Measurements from ENCODE around the gene ZBTB4. TPM values are rescaled to one million over a fixed set of nuclear protein-coding genes. Genes with fewer than 3 reads are reported as not detected.

The ZBTB4 gene
- total RNA-seq = 10 to 100 TPM; 44.9 to 49.5 TPM
- 116 to 136 reads per million in 2 donors for total RNA-seq

GRCh38 chr17:7479213-7480088 is at the start of gene ZBTB4:
ZBTB4 (minus strand) TSS chr17:7479631; CDS start chr17:7466801, 12,830 bp downstream.
- DNase-seq (peak; percentile 58 to 73 (median 71)), ATAC-seq (peak; percentile 7)
- peak within 1 kb of the TSS; percentile 100 for H3K27ac Mint-ChIP-seq
- H3K36me3 Mint-ChIP-seq (ENCODE audit: low read depth) = peaks cover 2% of the 10 kb centered on the region
- peaks cover 55% of the 10 kb centered on the region for H3K4me1 Mint-ChIP-seq
- no peaks in the 10 kb centered on the region for H3K27me3 Mint-ChIP-seq
- peak within 1 kb of the TSS; percentile 96 for H3K4me3 Mint-ChIP-seq
- no peaks in the 10 kb centered on the region for H3K9me3 ChIP-seq (ENCODE audit: control insufficient read depth, low read length, poor library complexity, severe bottlenecking)

- Mint-ChIP-seq H3K27me3 (no peaks in the 10 kb centered on the region), H3K27ac (no peak overlapping the region), H3K4me3 (no peak overlapping the region), H3K4me1 (no peaks in the 10 kb centered on the region), H3K36me3 (ENCODE audit: low read depth) (no peaks in the 10 kb centered on the region)
- ATAC-seq = no peak
- DNase-seq = no peak
- H3K9me3 ChIP-seq (ENCODE audit: control insufficient read depth, low read length, poor library complexity, severe bottlenecking) = no peaks in the 10 kb centered on the region
Measured at GRCh38 chr17:7528842-7529241, 49.4 kb upstream of the ZBTB4 start.

- DNase-seq (peak in 2 of 3 donors; percentile 32 to 47), ATAC-seq (peak; percentile 68)
- no peaks in the 10 kb centered on the region for H3K9me3 ChIP-seq (ENCODE audit: control insufficient read depth, low read length, poor library complexity, severe bottlenecking)
- no peaks in the 10 kb centered on the region for H3K36me3 Mint-ChIP-seq (ENCODE audit: low read depth)
- no peaks in the 10 kb centered on the region for H3K27me3 Mint-ChIP-seq
- H3K27ac Mint-ChIP-seq = peak overlapping the region; percentile 83
- H3K4me3 Mint-ChIP-seq = no peak overlapping the region
- peaks cover 3% of the 10 kb centered on the region for H3K4me1 Mint-ChIP-seq
Measured at GRCh38 chr17:7523033-7523432, 43.6 kb upstream of the ZBTB4 start.

- Mint-ChIP-seq H3K4me3 (no peak overlapping the region), H3K27me3 (no peaks in the 10 kb centered on the region), H3K27ac (peak overlapping the region; percentile 80), H3K4me1 (peaks cover 8% of the 10 kb centered on the region), H3K36me3 (ENCODE audit: low read depth) (peaks cover 12% of the 10 kb centered on the region)
- no peaks in the 10 kb centered on the region for H3K9me3 ChIP-seq (ENCODE audit: control insufficient read depth, low read length, poor library complexity, severe bottlenecking)
- DNase-seq (no peak), ATAC-seq (no peak)
Measured at GRCh38 chr17:7515911-7516610, 36.6 kb upstream of the ZBTB4 start.

DNA sequence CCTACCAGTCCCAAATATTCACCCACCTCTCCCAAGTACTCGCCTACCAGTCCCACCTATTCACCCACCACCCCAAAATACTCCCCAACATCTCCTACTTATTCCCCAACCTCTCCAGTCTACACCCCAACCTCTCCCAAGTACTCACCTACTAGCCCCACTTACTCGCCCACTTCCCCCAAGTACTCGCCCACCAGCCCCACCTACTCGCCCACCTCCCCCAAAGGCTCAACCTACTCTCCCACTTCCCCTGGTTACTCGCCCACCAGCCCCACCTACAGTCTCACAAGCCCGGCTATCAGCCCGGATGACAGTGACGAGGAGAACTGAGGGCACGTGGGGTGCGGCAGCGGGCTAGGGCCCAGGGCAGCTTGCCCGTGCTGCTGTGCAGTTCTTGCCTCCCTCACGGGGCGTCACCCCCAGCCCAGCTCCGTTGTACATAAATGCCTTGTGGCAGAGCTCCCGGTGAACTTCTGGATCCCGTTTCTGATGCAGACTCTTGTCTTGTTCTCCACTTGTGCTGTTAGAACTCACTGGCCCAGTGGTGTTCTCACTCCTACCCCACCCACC is 34.5 kb upstream of the ZBTB4 start:
- peak; percentile 4 for ATAC-seq
- H3K27ac Mint-ChIP-seq = peak overlapping the region; percentile 80
- no peak for DNase-seq
- H3K36me3 Mint-ChIP-seq (ENCODE audit: low read depth) = peaks cover 16% of the 10 kb centered on the region
- H3K4me3 Mint-ChIP-seq = peak overlapping the region; percentile 78
- peaks cover 10% of the 10 kb centered on the region for H3K4me1 Mint-ChIP-seq
- no peaks in the 10 kb centered on the region for H3K27me3 Mint-ChIP-seq
- no peaks in the 10 kb centered on the region for H3K9me3 ChIP-seq (ENCODE audit: control insufficient read depth, low read length, poor library complexity, severe bottlenecking)

DNA sequence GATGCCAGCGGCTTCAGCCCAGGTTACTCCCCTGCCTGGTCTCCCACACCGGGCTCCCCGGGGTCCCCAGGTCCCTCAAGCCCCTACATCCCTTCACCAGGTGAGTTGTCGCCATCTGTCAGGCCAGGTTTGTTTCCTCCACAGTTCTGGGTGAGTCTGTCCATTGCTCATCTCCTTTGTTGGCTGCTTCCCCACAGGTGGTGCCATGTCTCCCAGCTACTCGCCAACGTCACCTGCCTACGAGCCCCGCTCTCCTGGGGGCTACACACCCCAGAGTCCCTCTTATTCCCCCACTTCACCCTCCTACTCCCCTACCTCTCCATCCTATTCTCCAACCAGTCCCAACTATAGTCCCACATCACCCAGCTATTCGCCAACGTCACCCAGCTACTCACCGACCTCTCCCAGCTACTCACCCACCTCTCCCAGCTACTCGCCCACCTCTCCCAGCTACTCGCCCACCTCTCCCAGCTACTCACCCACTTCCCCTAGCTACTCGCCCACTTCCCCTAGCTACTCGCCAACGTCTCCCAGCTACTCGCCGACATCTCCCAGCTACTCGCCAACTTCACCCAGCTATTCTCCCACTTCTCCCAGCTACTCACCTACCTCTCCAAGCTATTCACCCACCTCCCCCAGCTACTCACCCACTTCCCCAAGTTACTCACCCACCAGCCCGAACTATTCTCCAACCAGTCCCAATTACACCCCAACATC is 33.6 kb upstream of the ZBTB4 start:
- Mint-ChIP-seq H3K4me1 (peaks cover 10% of the 10 kb centered on the region), H3K4me3 (peak overlapping the region; percentile 78), H3K27ac (peak overlapping the region; percentile 80), H3K27me3 (no peaks in the 10 kb centered on the region), H3K36me3 (ENCODE audit: low read depth) (peaks cover 16% of the 10 kb centered on the region)
- no peak for ATAC-seq
- no peaks in the 10 kb centered on the region for H3K9me3 ChIP-seq (ENCODE audit: control insufficient read depth, low read length, poor library complexity, severe bottlenecking)
- DNase-seq = no peak

DNA sequence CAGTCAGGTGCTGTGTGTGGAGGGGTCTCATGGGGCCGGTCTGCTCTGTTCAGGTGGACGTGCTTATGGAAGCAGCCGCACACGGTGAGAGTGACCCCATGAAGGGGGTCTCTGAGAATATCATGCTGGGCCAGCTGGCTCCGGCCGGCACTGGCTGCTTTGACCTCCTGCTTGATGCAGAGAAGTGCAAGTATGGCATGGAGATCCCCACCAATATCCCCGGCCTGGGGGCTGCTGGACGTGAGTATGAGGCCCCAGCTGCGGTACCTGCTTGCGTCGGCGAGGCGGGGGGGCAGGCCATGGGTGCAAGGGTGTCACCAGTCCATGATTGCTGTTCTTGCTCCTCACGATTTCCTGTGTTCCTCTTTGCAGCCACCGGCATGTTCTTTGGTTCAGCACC is 32.7 kb upstream of the ZBTB4 start:
- ATAC-seq (peak; percentile 4), DNase-seq (no peak)
- Mint-ChIP-seq H3K27ac (peak overlapping the region; percentile 80), H3K4me1 (peaks cover 10% of the 10 kb centered on the region), H3K4me3 (peak overlapping the region; percentile 47), H3K36me3 (ENCODE audit: low read depth) (peaks cover 16% of the 10 kb centered on the region), H3K27me3 (no peaks in the 10 kb centered on the region)
- H3K9me3 ChIP-seq (ENCODE audit: control insufficient read depth, low read length, poor library complexity, severe bottlenecking) = no peaks in the 10 kb centered on the region

DNA sequence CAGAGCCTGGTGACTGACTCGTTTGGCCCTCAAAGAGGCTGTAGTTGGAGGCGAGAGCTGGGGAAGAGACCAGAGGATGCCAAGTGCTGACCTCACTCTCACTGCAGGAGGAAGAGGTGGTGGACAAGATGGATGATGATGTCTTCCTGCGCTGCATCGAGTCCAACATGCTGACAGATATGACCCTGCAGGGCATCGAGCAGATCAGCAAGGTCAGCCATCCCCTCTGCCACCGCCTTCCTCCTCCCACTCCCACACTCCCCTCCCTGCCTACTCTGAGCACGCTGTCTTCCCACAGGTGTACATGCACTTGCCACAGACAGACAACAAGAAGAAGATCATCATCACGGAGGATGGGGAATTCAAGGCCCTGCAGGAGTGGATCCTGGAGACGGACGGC is 31.7 kb upstream of the ZBTB4 start:
- Mint-ChIP-seq H3K4me3 (no peak overlapping the region), H3K27me3 (no peaks in the 10 kb centered on the region), H3K27ac (peak overlapping the region; percentile 80), H3K4me1 (peaks cover 10% of the 10 kb centered on the region), H3K36me3 (ENCODE audit: low read depth) (peaks cover 16% of the 10 kb centered on the region)
- peak; percentile 8 for ATAC-seq
- no peaks in the 10 kb centered on the region for H3K9me3 ChIP-seq (ENCODE audit: control insufficient read depth, low read length, poor library complexity, severe bottlenecking)
- DNase-seq = no peak

DNA sequence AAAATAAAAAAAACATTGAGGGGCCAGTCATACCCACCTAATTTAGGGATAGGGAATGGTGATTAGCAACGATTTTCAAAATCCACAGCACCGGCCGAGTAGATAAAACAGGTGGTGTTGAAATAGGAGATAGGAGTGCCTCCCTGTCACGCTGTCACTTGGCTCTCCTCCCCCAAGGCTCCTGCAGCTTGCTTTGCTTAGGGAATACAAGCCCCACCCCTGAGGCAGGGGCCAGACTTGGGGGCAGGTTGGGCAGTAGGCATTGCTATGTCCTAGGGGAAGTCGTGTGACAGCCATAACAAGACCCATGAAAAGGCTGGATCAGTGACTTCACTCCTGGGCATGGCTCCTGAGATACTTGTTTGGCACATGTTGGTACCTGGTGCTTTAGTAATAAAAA is 30.5 kb upstream of the ZBTB4 start:
- H3K27ac Mint-ChIP-seq = no peak overlapping the region
- peaks cover 10% of the 10 kb centered on the region for H3K4me1 Mint-ChIP-seq
- ATAC-seq (no peak), DNase-seq (no peak)
- no peaks in the 10 kb centered on the region for H3K27me3 Mint-ChIP-seq
- no peaks in the 10 kb centered on the region for H3K9me3 ChIP-seq (ENCODE audit: control insufficient read depth, low read length, poor library complexity, severe bottlenecking)
- no peak overlapping the region for H3K4me3 Mint-ChIP-seq
- H3K36me3 Mint-ChIP-seq (ENCODE audit: low read depth) = peaks cover 16% of the 10 kb centered on the region

DNA sequence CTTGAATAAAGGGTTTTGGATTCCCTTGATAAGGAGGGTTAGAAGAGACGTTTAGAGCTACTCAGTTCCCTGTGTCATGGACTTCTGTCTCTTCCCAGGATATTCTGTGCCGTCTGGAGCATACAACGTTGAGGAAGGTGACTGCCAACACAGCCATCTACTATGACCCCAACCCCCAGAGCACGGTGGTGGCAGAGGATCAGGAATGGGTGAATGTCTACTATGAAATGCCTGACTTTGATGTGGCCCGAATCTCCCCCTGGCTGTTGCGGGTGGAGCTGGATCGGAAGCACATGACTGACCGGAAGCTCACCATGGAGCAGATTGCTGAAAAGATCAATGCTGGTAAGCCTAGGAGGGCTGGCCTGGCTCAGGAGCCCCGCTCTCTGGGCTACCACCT is 29.4 kb upstream of the ZBTB4 start:
- no peaks in the 10 kb centered on the region for H3K9me3 ChIP-seq (ENCODE audit: control insufficient read depth, low read length, poor library complexity, severe bottlenecking)
- Mint-ChIP-seq H3K36me3 (ENCODE audit: low read depth) (peaks cover 19% of the 10 kb centered on the region), H3K27me3 (no peaks in the 10 kb centered on the region), H3K4me3 (peak overlapping the region; percentile 31), H3K27ac (peak overlapping the region; percentile 16), H3K4me1 (peaks cover 10% of the 10 kb centered on the region)
- ATAC-seq = no peak
- DNase-seq = no peak

GRCh38 chr17:7508145-7508544 is 28.7 kb upstream of the ZBTB4 start:
- peaks cover 6% of the 10 kb centered on the region for H3K4me1 Mint-ChIP-seq
- DNase-seq = no peak
- no peaks in the 10 kb centered on the region for H3K9me3 ChIP-seq (ENCODE audit: control insufficient read depth, low read length, poor library complexity, severe bottlenecking)
- H3K27ac Mint-ChIP-seq = no peak overlapping the region
- H3K27me3 Mint-ChIP-seq = no peaks in the 10 kb centered on the region
- ATAC-seq = no peak
- peaks cover 16% of the 10 kb centered on the region for H3K36me3 Mint-ChIP-seq (ENCODE audit: low read depth)
- no peak overlapping the region for H3K4me3 Mint-ChIP-seq

DNA sequence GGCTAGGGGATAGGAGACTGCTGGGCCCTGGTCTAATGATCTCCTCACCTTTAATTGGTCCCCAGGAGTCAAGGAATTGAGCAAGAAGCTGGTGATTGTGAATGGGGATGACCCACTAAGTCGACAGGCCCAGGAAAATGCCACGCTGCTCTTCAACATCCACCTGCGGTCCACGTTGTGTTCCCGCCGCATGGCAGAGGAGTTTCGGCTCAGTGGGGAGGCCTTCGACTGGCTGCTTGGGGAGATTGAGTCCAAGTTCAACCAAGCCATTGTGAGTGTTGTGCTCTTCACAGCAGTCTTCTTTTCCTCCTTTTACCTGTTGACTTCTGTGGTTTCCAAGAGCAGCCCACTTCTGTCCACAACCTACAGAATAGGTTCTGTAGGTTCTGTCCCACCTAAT is 24.1 kb upstream of the ZBTB4 start:
- DNase-seq = no peak

GRCh38 chr17:7502987-7503386 is 23.6 kb upstream of the ZBTB4 start:
- no peak for DNase-seq
- peaks cover 12% of the 10 kb centered on the region for H3K36me3 Mint-ChIP-seq (ENCODE audit: low read depth)
- no peaks in the 10 kb centered on the region for H3K9me3 ChIP-seq (ENCODE audit: control insufficient read depth, low read length, poor library complexity, severe bottlenecking)
- H3K4me1 Mint-ChIP-seq = peaks cover 6% of the 10 kb centered on the region
- H3K27me3 Mint-ChIP-seq = no peaks in the 10 kb centered on the region
- H3K27ac Mint-ChIP-seq = peak overlapping the region; percentile 81
- no peak overlapping the region for H3K4me3 Mint-ChIP-seq
- peak; percentile 35 for ATAC-seq

More for the DNA sequence above, 24.1 kb upstream of the ZBTB4 start:
- Mint-ChIP-seq H3K27me3 (no peaks in the 10 kb centered on the region), H3K4me3 (peak overlapping the region; percentile 28), H3K27ac (no peak overlapping the region), H3K4me1 (peaks cover 6% of the 10 kb centered on the region), H3K36me3 (ENCODE audit: low read depth) (peaks cover 12% of the 10 kb centered on the region)
- H3K9me3 ChIP-seq (ENCODE audit: control insufficient read depth, low read length, poor library complexity, severe bottlenecking) = no peaks in the 10 kb centered on the region
- ATAC-seq = no peak
